WTC11 (cell line): ENCODE data around the gene PKM.

Experiments used
- ATF2 ChIP-seq: sonication (generic); formaldehyde crosslinking; IDR thresholded peaks from 2 replicates; pipeline ENCODE4 v1.8.1; 2022; ENCODE audit warnings: low read depth, missing genetic modification reagents, borderline replicate concordance
- CTCF ChIP-seq: fragments of 200-600 bp; IDR thresholded peaks from 2 replicates; pipeline ENCODE4 v1.8.0; 2022; ENCODE audit warnings: antibody characterized with exemption
- E2F4 ChIP-seq: sonication (generic); formaldehyde crosslinking; IDR thresholded peaks from 2 replicates; pipeline ENCODE4 v1.8.1; 2022; ENCODE audit warnings: low read depth, mild to moderate bottlenecking, moderate library complexity, missing genetic modification reagents, borderline replicate concordance
- IRF2 ChIP-seq: sonication (generic); formaldehyde crosslinking; IDR thresholded peaks from 2 replicates; pipeline ENCODE4 v1.8.0; 2022; ENCODE audit warnings: low read depth, missing genetic modification reagents, borderline replicate concordance
- JUN ChIP-seq: sonication (generic); formaldehyde crosslinking; IDR thresholded peaks from 2 replicates; pipeline ENCODE4 v1.8.0; 2023; ENCODE audit warnings: mild to moderate bottlenecking, missing genetic modification reagents
- NFE2L1 ChIP-seq: sonication (generic); formaldehyde crosslinking; IDR thresholded peaks from 2 replicates; pipeline ENCODE4 v1.8.1; 2023; ENCODE audit warnings: missing genetic modification reagents
- NR2C2 ChIP-seq: sonication (generic); formaldehyde crosslinking; IDR thresholded peaks from 2 replicates; pipeline ENCODE4 v1.8.0; 2022; ENCODE audit warnings: mild to moderate bottlenecking, missing genetic modification reagents
- STAT6 ChIP-seq: sonication (generic); formaldehyde crosslinking; conservative IDR thresholded peaks from 2 replicates; pipeline ENCODE4 v1.8.1; 2023; ENCODE audit warnings: mild to moderate bottlenecking, low read depth, missing genetic modification reagents, moderate library complexity
- USF2 ChIP-seq: sonication (generic); formaldehyde crosslinking; IDR thresholded peaks from 2 replicates; pipeline ENCODE4 v1.8.1; 2023; ENCODE audit warnings: mild to moderate bottlenecking, missing genetic modification reagents, moderate library complexity
- ZNF416 ChIP-seq: fragments of 250-450 bp; sonication (Bioruptor Pico); IDR thresholded peaks from 2 replicates; pipeline ENCODE4 v1.9.0; 2021; ENCODE audit warnings: mild to moderate bottlenecking, inconsistent platforms
- ZNF532 ChIP-seq: fragments of 250-450 bp; sonication (Bioruptor Pico); IDR thresholded peaks from 2 replicates; pipeline ENCODE4 v1.9.0; 2021; ENCODE audit warnings: mild to moderate bottlenecking, borderline replicate concordance

GRCh38 chr15:72196409-72197040 lies 34.5 kb downstream of the PKM start:
- TF ChIP-seq USF2 (CRISPR knock-in tag) (no peak), JUN (no peak), CTCF (no peak), NFE2L1 (no peak), STAT6 (CRISPR knock-in tag) (no peak), ZNF532 (CRISPR knock-in tag) (no peak), ATF2 (no peak), ZNF416 (CRISPR knock-in tag) (no peak), NR2C2 (CRISPR knock-in tag) (no peak), E2F4 (no peak), IRF2 (CRISPR knock-in tag) (no peak)
